Keratinocyte (primary cell): Measurements from ENCODE around the gene EBNA1BP2. TPM values are rescaled to one million over a fixed set of nuclear protein-coding genes. Genes with fewer than 3 reads are reported as not detected.

Experiments
- DNase-seq: peaks from one replicate; pipeline ENCODE4 v3.0.0-alpha.2; 2011; ENCODE audit warnings: low read depth, missing footprints, low spot score
- FAIRE-seq: peaks from 2 replicates; lab custom pipeline; 2011; peaks lifted over from hg19 to GRCh38; lab: Jason Lieb, UNC
- H2AFZ ChIP-seq: 2 replicates; pipeline ENCODE4 v1.6.0; 2012; ENCODE audit warnings: low read length, control low read depth, inconsistent platforms; ENCODE audit not compliant: control insufficient read depth
- H3K27ac ChIP-seq: 2 replicates; pipeline ENCODE4 v1.5.1; 2011; ENCODE audit warnings: low read length; ENCODE audit not compliant: control insufficient read depth, insufficient read depth
- H3K27me3 ChIP-seq: 3 replicates; pipeline ENCODE4 v1.6.0; 2011; ENCODE audit warnings: low read length; ENCODE audit not compliant: control insufficient read depth, insufficient read depth; ENCODE audit errors: extremely low read depth
- H3K36me3 ChIP-seq, 2 experiments: 2 replicates in 1 of 2; 3 replicates in 1 of 2; pipeline ENCODE4 v1.5.1; 2011; ENCODE audit warnings: low read length in 2 of 2, mild to moderate bottlenecking in 1 of 2; ENCODE audit not compliant: control insufficient read depth in 2 of 2, insufficient read depth in 2 of 2; ENCODE audit errors: extremely low read depth in 1 of 2
- H3K4me1 ChIP-seq: 3 replicates; pipeline ENCODE4 v1.5.1; 2011; ENCODE audit warnings: low read length; ENCODE audit not compliant: control insufficient read depth, insufficient read depth; ENCODE audit errors: extremely low read depth
- H3K4me2 ChIP-seq: 3 replicates; pipeline ENCODE4 v1.6.0; 2011; ENCODE audit warnings: low read depth, low read length; ENCODE audit not compliant: control insufficient read depth, insufficient read depth; ENCODE audit errors: extremely low read depth
- H3K4me3 ChIP-seq, 3 experiments: fragments of 200-600 bp in 1 of 3; sonication (generic) in 1 of 3; 2 replicates in 2 of 3; 3 replicates in 1 of 3; pipeline ENCODE4 v1.5.1; 2011 to 2016; ENCODE audit warnings: low read length in 3 of 3, mild to moderate bottlenecking in 3 of 3, control low read depth in 2 of 3, inconsistent platforms in 1 of 3, low read depth in 1 of 3, mixed read lengths in 1 of 3, mixed run types in 1 of 3, moderate library complexity in 1 of 3; ENCODE audit not compliant: control insufficient read depth in 2 of 3, insufficient read depth in 2 of 3; ENCODE audit errors: extremely low read depth in 1 of 3
- H3K79me2 ChIP-seq: 2 replicates; pipeline ENCODE4 v1.6.0; 2012; ENCODE audit warnings: low read length; ENCODE audit not compliant: control insufficient read depth, insufficient read depth
- H3K9ac ChIP-seq: 3 replicates; pipeline ENCODE4 v1.6.0; 2011; ENCODE audit warnings: low read length; ENCODE audit not compliant: control insufficient read depth, insufficient read depth; ENCODE audit errors: extremely low read depth
- H3K9me1 ChIP-seq: 3 replicates; pipeline ENCODE4 v1.6.0; 2011; ENCODE audit warnings: low read length; ENCODE audit not compliant: control insufficient read depth, insufficient read depth; ENCODE audit errors: extremely low read depth
- H3K9me3 ChIP-seq: 2 replicates; pipeline ENCODE4 v1.5.1; 2012; ENCODE audit warnings: low read depth, low read length; ENCODE audit not compliant: control insufficient read depth
- H4K20me1 ChIP-seq: 3 replicates; pipeline ENCODE4 v1.6.0; 2011; ENCODE audit warnings: low read length; ENCODE audit not compliant: control insufficient read depth, insufficient read depth; ENCODE audit errors: extremely low read depth
- CTCF ChIP-seq, 3 experiments: IDR thresholded peaks in 1 of 3; conservative IDR thresholded peaks in 1 of 3; optimal IDR thresholded peaks in 1 of 3; 2 replicates in 2 of 3; 3 replicates in 1 of 3; pipeline versions ENCODE3 to v1.5.1; 2011; ENCODE audit warnings: low read length in 3 of 3, mild to moderate bottlenecking in 3 of 3, moderate library complexity in 2 of 3, control low read depth in 1 of 3, inconsistent platforms in 1 of 3; ENCODE audit not compliant: insufficient read depth in 2 of 3; ENCODE audit errors: extremely low read depth in 1 of 3
- EZH2 ChIP-seq: IDR thresholded peaks from one replicate; pipeline ENCODE4 v1.6.1; 2012; ENCODE audit warnings: inconsistent platforms, mild to moderate bottlenecking, low read length, moderate library complexity
- dilution Hi-C: fragments of 300-500 bp; cut with MboI; formaldehyde crosslinking; loops from one replicate; pipeline ENCODE4 v1.7.0; 2020; ENCODE audit warnings: low sequenced_read_pairs; ENCODE audit not compliant: extremely low pct_ligation_motif_present
- polyA plus RNA-seq, 5 experiments: library from polyadenylated mRNA; depleted of rRNA in 3 of 5; stranded (reverse) in 3 of 5; stranded (forward) in 1 of 5; unstranded in 1 of 5; fragments of >200 nt; gene quantifications; 1 replicate in 1 of 5; 2 replicates in 3 of 5; 3 replicates in 1 of 5; pipeline versions ENCODE4 v1.2.1 to v1.2.3, GENCODE V29; 2011 to 2012; ENCODE audit warnings: missing spikeins in 2 of 5, low read depth in 1 of 5, low replicate concordance in 1 of 5

EBNA1BP2 gene
- polyA plus RNA-seq, 1 donor (not counting 4 experiments of a cell fraction or from before 2014, with no cell fraction given): 122 TPM

GRCh38 chr1:43165162-43165561, 6.9 kb downstream of the EBNA1BP2 start:
- peaks cover 15% of the 10 kb centered on the region for H3K79me2 ChIP-seq
- H3K9me1 ChIP-seq: no peaks in the 10 kb centered on the region
- H3K9ac ChIP-seq: no peak overlapping the region
- H3K4me2 ChIP-seq: no peak overlapping the region
- H3K27ac ChIP-seq: no peak overlapping the region
- H3K4me1 ChIP-seq: peaks cover under 1% of the 10 kb centered on the region
- DNase-seq (no peak), FAIRE-seq (no peak)
- H3K27me3 ChIP-seq: no peaks in the 10 kb centered on the region
- TF ChIP-seq CTCF (optimal IDR thresholded peaks at IDR 0.05 in 1 of 3, IDR thresholded peaks at IDR 0.05 in 1 of 3, conservative IDR thresholded peaks at IDR 0.05 in 1 of 3; ENCODE audit: extremely low read depth in 1 of 3, insufficient read depth in 2 of 3, low read length in 3 of 3): no peak
- TF ChIP-seq EZH2: no peak
- H3K36me3 ChIP-seq: peaks cover 27 to 53% of the 10 kb centered on the region in 2 experiments
- H3K9me3 ChIP-seq: no peaks in the 10 kb centered on the region
- H4K20me1 ChIP-seq: peaks cover 2% of the 10 kb centered on the region
- H2AFZ ChIP-seq: no peak overlapping the region
- dilution Hi-C loops: no loop called here
- no peak overlapping the region for H3K4me3 ChIP-seq

- Histone ChIP-seq H3K4me3 (no peak overlapping the region), H3K27ac (no peak overlapping the region), H4K20me1 (no peaks in the 10 kb centered on the region), H3K4me1 (peaks cover 13% of the 10 kb centered on the region), H3K27me3 (no peaks in the 10 kb centered on the region), H3K36me3 (no peaks in the 10 kb centered on the region), H3K9ac (no peak overlapping the region), H3K9me1 (no peaks in the 10 kb centered on the region), H2AFZ (no peak overlapping the region), H3K4me2 (no peak overlapping the region), H3K79me2 (no peaks in the 10 kb centered on the region), H3K9me3 (no peaks in the 10 kb centered on the region)
- FAIRE-seq (no peak), DNase-seq (no peak)
- TF ChIP-seq CTCF (optimal IDR thresholded peaks at IDR 0.05 in 1 of 3, IDR thresholded peaks at IDR 0.05 in 1 of 3, conservative IDR thresholded peaks at IDR 0.05 in 1 of 3; ENCODE audit: extremely low read depth in 1 of 3, insufficient read depth in 2 of 3, low read length in 3 of 3) (no peak), EZH2 (no peak)
- dilution Hi-C loops: no loop called here
Measured at GRCh38 chr1:43156026-43156425, 16.1 kb downstream of the EBNA1BP2 start.
